G401.6 (cell line): ENCODE data around the gene PPM1A.

ENCODE experiments used
- FAIRE-seq: peaks from 2 replicates; lab custom pipeline; 2012; peaks lifted over from hg19 to GRCh38; lab: Jason Lieb, UNC

PPM1A gene

DNA sequence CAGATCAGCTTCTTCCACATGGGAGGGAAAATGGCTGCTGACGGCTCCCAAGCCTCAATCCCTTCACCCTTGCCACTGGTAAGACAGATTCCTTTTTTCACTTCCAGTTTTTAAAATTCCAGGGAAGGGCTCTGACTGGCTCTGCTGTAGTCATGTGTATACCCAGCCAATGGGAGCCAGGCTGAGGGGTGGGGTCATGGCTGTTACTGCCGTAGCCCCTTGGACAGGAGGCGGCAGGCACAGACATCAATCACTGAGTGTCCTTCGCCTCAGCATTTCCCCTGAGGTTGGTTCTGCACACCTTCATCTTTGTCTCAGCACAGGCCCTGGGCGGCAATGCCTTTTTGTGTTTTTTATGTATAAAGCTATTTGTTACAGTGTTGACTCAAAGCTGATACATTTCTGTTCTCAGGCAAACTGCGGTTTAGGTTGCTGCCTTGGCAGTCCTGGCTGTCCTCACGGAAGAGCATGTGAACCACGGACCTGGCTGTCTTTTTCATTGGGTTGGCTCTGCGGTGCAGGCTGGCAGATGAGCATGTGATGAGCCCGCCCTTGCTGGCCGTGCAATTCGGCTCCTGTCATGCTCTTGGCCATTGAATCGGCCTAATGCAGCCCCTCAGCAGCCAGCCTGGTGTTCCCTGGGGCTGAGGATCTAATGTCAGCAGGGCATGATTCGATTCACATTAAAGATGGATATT lies 74.3 kb downstream of the PPM1A start:
- no peak for FAIRE-seq

DNA sequence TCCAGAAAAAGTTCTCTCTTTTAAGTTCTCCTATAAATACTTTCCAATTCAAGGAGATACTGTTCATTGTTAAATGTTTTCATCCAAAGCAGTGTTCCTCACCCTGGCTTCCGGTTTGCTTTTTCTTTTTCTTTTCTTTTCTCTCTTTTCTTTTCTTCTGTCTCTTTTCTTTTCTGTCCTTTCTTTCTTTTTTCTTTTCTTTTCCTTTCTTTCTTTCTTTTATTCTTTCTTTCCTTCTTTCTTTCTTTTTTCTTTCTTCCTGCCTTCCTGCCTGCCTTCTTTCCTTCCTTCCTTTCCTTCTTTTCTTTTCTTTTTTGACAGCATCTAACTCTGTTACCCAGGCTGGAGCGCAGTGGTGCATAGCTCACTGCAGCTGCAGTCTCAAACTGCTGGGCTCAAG lies 75.8 kb downstream of the PPM1A start:
- FAIRE-seq = no peak

DNA sequence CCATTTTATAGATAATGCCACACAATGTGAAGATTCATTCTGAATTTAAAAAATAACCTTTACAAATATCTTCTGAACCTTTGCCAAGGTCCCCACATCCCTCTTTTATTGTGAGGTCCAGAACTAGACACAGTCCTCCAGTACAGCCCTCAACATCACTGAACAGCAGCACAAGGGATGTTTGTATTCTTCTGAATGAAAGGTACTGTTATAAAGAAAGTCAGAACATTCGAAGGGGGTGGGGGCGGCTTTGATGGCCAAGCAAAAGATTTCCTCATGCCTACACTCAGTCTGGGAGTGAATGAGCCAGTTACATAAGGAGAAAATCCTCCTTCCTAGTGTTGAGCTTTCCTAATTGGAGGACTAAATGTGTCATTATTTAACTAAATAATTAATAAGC lies 77.3 kb downstream of the PPM1A start:
- FAIRE-seq = no peak

DNA sequence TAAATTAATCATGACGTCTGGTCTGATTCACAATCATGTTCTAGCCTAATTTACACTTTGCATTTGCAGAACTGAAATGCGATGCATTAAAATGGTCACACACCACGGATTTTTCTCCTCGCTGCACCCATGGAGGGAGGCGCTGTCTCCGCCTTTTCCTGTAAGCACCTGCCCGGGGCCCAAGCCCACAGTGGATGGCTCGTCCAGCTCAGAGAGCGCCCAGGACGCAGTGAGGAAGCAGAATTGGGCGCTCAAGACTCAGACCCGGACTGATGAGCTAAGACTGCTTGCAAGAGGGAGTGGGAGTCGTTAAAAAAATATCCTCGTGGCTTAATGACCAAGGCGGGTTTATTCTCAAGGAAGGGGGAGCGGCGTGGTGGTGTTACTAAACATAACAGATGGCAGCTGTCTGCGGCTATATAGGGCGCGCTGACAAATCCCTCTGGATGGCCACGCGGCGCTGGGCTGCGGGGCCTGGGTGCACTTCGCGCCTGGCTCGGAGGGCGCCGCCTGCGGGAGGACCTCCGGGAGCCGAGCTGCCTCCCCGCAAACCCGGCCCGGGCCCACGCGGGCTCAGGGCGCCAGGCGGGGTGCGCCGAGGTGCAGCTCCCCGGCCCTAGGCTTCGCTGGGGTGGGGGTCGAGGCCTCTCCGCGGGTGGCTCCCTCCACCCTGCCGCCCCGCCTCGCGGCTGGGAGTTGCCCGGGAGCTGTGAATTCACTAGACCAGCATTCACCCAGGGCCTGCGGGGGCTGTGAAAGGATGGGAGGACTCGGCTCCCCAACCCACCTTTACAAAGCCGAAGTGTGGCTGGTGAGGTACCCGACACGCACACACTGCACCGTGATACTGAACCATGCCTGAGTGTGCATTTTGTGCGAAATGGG lies 78.7 kb downstream of the PPM1A start:
- no peak for FAIRE-seq

DNA sequence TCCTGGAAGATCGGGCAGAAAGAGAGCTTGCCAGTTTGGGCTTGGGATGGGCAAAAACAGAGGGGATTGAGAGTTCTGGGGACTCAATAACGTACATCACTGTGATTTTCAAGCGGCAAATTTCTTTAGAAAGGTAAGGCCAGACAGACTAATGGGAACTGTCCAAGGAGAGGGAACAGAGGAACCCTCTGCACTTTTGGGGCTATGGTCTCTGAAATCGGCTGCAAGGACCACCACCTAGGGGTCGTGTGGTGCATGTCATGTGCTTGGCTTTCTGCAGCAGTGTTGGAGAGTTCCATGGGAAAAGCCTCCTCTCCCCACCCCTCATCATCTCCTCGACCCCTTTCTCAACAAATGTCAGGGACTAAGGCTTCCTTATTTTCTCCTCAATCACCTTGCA lies 79.6 kb downstream of the PPM1A start:
- FAIRE-seq = no peak

DNA sequence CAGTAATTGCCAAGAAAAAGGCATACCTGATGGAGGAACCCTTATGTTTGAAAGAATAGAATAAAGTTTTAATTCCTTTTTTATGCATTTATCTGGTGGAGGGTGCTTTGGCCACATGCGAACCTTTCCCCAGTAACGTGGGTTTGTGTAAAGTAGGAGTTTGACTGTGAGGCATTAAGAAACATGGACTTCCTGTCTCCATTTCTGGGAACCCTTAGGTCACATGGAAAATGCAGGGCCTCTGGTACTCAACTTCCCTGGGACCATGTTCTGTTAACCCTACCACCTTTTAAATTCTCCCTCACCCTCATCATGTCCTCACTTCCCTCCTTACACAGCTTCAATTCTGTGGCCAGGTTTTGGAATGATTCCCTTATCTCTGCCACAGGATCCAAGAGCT lies 80.3 kb downstream of the PPM1A start:
- FAIRE-seq = no peak

DNA sequence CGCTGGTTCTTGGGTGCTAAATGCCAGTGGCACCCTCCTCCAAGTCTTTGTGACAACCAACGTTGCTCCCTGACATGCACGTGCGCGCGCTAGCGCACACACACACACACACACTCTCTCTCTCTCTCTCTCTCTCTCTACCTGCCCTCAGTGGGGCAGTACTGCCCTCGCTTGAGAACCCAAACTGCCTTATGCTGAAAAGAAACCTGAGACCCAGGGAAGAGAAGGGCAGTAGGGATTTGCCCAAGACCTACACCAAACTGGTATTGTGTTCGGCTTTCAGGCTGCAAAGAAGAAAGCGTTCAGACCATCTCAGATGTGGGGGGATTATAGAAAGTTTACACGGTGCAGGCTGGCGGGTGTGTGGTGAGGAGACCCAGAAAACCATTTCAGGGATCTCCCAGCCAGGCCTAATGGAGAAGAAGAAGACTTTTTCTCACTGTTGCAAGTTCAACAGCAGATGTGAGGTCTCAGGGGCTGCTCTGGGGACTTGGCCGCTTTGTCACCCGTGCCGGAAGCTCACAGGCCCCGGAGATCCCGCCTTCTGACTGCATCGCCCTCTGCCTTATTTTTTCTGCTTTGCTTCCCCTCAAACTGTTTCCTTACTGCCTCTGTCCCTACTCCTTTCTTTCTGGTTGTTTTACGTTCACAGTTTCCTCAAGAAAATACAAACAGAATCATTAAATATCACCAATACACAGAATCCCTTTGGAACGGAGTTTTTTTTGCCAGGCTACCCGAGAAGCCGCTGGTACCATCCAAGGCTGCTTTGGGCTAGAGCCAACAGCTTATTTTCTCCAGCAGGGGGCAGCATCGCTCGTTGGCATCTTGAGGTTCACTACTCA lies 82.4 kb downstream of the PPM1A start:
- peak; percentile 76 for FAIRE-seq

DNA sequence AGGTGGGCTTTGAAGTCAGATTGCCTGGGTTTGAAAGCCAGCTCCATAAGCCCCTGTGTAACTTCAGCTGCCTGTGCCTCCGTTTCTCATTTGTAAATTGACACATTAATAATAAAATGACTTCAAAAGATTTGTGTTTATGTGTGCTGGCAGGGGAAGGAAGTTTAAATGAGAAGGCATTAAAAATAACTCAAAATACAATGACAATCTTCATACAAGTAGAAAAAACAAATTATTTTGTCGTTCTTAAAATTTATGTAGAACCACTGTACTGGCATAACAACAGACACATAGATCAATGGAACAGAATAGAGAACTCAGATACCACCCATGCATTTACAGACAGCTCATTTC lies 83.0 kb downstream of the PPM1A start:
- FAIRE-seq = no peak

DNA sequence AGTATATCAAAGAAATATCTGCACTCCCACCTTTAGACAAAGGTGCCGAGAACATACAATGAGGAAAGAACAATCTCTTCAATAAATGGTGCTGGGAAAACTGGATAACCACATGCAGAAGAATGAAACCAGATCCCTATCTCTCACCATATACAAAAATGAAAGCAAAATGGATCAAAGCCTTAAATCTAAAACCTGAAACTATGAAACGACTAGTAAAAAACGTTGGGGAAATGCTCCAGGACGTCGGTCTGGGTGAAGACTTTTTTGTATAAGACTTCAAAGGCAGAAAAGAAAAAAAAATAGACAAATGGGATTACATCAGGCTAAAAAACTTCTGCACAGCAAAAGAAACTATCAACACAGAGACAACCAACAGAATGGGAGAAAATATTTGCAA lies 83.8 kb downstream of the PPM1A start:
- no peak for FAIRE-seq

DNA sequence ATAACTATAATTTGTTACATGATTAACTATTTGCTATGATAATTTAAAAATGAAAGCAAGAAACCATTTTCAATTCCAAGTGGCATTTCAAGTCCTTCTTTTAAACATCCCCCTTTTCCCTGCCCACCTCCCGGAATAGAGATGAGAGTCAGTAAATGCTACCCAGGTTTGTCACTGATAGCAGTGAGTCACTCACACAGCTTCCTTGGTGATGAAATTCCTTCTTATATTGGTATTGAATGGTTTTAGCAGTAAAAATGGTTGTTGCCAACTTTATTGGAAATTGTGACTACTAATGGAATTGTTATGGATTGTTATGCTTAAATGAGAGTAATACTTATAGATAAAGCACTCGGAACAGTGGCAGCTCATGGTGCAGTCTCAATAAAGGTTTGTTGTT lies 90.5 kb downstream of the PPM1A start:
- no peak for FAIRE-seq

DNA sequence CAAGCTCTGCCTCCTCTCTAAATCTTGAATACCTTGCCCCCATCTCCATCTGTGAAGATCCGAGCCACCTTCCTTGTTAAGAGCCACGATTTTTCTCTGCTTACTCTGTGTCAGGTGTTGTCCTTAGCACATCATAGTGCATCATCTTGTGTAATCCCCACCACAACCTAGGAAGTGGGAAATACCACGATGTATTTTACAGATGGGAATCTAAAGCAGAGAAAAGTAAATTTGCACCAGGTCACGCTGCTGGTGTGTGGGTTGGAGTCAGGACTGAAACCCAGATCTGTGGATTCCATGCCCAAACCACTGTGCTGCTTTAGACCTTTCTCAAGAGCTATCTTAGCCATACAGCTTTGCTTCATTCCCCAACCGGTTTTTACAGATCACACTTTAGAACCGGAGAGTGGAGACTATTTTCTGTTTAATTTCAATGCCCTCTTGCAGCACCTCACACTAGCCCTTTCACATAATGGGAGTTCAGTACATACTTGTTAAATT lies 94.6 kb downstream of the PPM1A start:
- no peak for FAIRE-seq

DNA sequence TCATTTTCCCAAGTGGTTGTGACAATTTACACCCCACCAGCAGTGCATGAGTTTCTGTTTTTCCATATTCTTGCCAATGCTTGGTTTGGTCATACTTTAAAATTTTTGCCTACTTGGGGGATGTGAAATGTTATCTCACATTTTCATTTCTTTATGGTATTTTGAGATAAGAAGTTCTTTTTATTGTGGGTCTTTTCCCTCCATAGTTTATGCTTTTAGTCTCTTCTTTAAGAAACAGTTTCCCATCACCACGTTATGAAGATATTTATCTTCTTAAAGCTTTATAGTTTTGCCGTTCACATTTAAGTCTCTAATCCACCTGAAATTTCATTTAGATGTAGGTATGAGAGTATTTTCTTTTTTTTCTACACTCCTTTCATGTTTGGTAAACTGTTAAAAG lies 95.7 kb downstream of the PPM1A start:
- FAIRE-seq = no peak

DNA sequence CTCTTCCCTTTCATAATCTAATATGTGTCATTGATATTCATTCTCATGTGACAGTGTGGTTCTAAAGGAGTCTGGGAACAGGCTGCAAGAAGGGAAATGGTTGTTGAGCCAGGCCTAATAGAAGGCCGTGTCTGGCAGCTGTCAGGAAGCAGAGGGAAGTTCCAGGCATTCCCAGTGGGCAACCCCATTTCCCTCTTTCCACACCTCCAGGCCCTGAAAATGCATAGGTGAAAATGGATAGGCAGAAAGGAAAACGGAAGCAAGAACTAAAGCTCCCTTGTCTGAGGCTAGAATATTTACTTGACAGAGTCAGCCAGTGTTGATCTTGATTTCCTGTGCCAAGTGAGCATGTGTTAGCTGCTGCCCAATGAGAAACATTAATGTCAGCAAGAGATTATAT lies 97.7 kb downstream of the PPM1A start:
- no peak for FAIRE-seq

DNA sequence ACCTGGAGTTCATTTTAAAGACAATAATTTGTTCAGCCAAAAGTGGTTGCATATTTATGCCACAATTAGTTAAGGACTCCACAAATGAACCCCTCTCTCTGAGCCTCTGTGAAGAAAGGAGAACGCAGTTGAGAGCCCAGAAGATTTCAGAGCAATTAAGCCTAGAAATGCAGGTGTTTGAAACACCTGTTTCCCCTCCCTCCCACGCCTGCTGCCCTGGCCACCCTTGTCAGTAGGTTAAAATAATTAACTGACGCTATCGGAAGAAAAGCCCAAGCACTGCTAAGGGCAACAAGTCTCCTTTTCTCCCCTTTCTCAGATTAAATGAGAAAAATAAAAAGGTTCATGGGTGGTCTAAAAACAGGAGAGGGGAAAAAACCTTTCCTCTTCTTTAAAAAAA lies 99.2 kb downstream of the PPM1A start:
- no peak for FAIRE-seq
